Sigmoid colon (tissue), 4 donors: ENCODE results near the gene CDK6.

Experiments
- EP300 ChIP-seq, 4 donors: sonication (generic); formaldehyde crosslinking; IDR thresholded peaks; one replicate each; pipeline ENCODE4 v1.6.1; 2017; ENCODE audit warnings: antibody characterized with exemption in 4 of 4
- POLR2A ChIP-seq, 2 donors: fragments of 450-650 bp; IDR thresholded peaks; one replicate each; pipeline ENCODE4 v1.6.1; 2016; ENCODE audit warnings: antibody characterized with exemption in 2 of 2, mild to moderate bottlenecking in 2 of 2, moderate library complexity in 2 of 2
- POLR2AphosphoS5 ChIP-seq, 4 donors: sonication (generic); formaldehyde crosslinking; IDR thresholded peaks; one replicate each; pipeline ENCODE4 v1.6.1; 2017; ENCODE audit warnings: antibody characterized with exemption in 4 of 4
- TF ChIP-seq, protein P1 (sequence below), 4 experiments: fragments of 450-650 bp in 3 of 4; fragments of 200-600 bp in 1 of 4; IDR thresholded peaks; one replicate each; pipeline ENCODE4 v1.5.1; 2016 to 2019; ENCODE audit warnings: antibody characterized with exemption in 4 of 4, mild to moderate bottlenecking in 3 of 4, moderate library complexity in 2 of 4

GRCh38 chr7:92586841-92587240 is 249.5 kb downstream of the CDK6 start:
- no peak for TF ChIP-seq POLR2A (IDR thresholded peaks at IDR 0.05)
- TF ChIP-seq, protein P1, sequence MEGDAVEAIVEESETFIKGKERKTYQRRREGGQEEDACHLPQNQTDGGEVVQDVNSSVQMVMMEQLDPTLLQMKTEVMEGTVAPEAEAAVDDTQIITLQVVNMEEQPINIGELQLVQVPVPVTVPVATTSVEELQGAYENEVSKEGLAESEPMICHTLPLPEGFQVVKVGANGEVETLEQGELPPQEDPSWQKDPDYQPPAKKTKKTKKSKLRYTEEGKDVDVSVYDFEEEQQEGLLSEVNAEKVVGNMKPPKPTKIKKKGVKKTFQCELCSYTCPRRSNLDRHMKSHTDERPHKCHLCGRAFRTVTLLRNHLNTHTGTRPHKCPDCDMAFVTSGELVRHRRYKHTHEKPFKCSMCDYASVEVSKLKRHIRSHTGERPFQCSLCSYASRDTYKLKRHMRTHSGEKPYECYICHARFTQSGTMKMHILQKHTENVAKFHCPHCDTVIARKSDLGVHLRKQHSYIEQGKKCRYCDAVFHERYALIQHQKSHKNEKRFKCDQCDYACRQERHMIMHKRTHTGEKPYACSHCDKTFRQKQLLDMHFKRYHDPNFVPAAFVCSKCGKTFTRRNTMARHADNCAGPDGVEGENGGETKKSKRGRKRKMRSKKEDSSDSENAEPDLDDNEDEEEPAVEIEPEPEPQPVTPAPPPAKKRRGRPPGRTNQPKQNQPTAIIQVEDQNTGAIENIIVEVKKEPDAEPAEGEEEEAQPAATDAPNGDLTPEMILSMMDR (IDR thresholded peaks at IDR 0.05): no peak
- no peak for TF ChIP-seq EP300 (IDR thresholded peaks at IDR 0.05)
- no peak for TF ChIP-seq POLR2AphosphoS5 (IDR thresholded peaks at IDR 0.05)
